Measurements from ENCODE around the gene DIPK2B. TPM values are rescaled to one million over a fixed set of nuclear protein-coding genes. Genes with fewer than 3 reads are reported as not detected.

Gene DIPK2B
- total and polyA plus RNA-seq, 10 of the 15 experiments (the other 5 are each of a cell fraction or from before 2014, with no cell fraction given), result not detected

DNA sequence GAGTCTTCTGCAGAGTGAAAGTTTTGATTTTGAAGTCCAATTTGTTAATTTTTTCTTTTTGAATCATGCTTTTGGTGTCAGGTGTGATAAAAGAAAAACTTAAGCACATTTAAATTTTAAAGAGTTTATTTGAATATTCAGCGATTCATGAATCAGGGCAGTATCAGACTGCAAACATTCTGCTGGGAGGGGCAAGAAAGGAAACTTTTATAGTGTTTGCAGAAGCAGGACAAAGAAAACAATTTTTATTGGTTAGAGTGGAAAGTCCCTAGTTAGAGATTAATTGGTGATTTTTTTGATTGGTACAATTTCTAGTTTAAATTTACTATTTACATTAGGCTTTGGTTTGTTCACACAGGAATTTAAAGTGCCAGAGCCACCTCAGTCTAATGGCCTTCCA lies 1.5 kb upstream of the DIPK2B start:
- Histone ChIP-seq H3K4me1 (ENCODE audit: control insufficient read depth, insufficient read depth, low read length) (no peaks in the 10 kb centered on the region), H3K9me3 (replicated peaks; ENCODE audit: control insufficient read depth, insufficient read depth, low read length) (no peaks in the 10 kb centered on the region), H3K27ac (ENCODE audit: control insufficient read depth, insufficient read depth) (no peak overlapping the region), H3K9ac (ENCODE audit: control insufficient read depth, insufficient read depth, low read length) (no peak overlapping the region), H2AFZ (ENCODE audit: control insufficient read depth, low read depth, low read length) (no peak overlapping the region), H3K27me3 (replicated peaks in 1 of 2; ENCODE audit: control insufficient read depth in 2 of 2, insufficient read depth in 2 of 2, low read length in 1 of 2) (no peaks in the 10 kb centered on the region; a peak in 1 of 4 replicates), H4K20me1 (ENCODE audit: control insufficient read depth, insufficient read depth) (no peaks in the 10 kb centered on the region), H3K4me3 (no peak overlapping the region), H3K79me2 (ENCODE audit: control insufficient read depth, insufficient read depth, low read length) (no peaks in the 10 kb centered on the region), H3K36me3 (ENCODE audit: control insufficient read depth in 2 of 2, insufficient read depth in 2 of 2, low read length in 1 of 2) (no peaks in the 10 kb centered on the region), H3K4me2 (ENCODE audit: control insufficient read depth, insufficient read depth) (no peak overlapping the region)
- POLR2A ChIA-PET, result no interaction called here
- in situ Hi-C loops (cut with MboI) (no loop called here), intact Hi-C loops (cut with micrococcal nuclease; ENCODE audit: unreplicated experiment) (no loop called here)
- RAD21 ChIA-PET (ENCODE audit: unreplicated experiment), result no interaction called here
- DNase-seq (ENCODE audit: low read depth, low spot score), result no peak
- no peak for TF ChIP-seq BHLHE40 (IDR thresholded peaks at IDR 0.05; ENCODE audit: borderline replicate concordance in 1 of 2, low read depth in 2 of 2, low read length in 1 of 2)
- TF ChIP-seq GABPA (IDR thresholded peaks at IDR 0.05; ENCODE audit: low read depth), result no peak
- no peak for TF ChIP-seq EP300 (IDR thresholded peaks at IDR 0.05; ENCODE audit: borderline replicate concordance in 1 of 2, control insufficient read depth in 1 of 2, low read depth in 2 of 2, low read length in 2 of 2)
- TF ChIP-seq, protein P1, sequence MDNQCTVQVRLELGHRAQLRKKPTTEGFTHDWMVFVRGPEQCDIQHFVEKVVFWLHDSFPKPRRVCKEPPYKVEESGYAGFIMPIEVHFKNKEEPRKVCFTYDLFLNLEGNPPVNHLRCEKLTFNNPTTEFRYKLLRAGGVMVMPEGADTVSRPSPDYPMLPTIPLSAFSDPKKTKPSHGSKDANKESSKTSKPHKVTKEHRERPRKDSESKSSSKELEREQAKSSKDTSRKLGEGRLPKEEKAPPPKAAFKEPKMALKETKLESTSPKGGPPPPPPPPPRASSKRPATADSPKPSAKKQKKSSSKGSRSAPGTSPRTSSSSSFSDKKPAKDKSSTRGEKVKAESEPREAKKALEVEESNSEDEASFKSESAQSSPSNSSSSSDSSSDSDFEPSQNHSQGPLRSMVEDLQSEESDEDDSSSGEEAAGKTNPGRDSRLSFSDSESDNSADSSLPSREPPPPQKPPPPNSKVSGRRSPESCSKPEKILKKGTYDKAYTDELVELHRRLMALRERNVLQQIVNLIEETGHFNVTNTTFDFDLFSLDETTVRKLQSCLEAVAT (IDR thresholded peaks at IDR 0.05), result no peak
- TF ChIP-seq NBN (IDR thresholded peaks at IDR 0.05), result no peak
- no peak for TF ChIP-seq NR2F1 (conservative IDR thresholded peaks at IDR 0.05)
- CTCF ChIA-PET, result interaction anchor here (3.2 kb wide), 1 partner anchor 15 kb away, joined by 11 read pairs; no protein-coding TSS in a partner anchor
- no TSS peak for BruUV-seq (replicated peaks)
- SMC1A ChIA-PET (ENCODE audit: uncharacterized antibody, unreplicated experiment), result interaction anchor here (0.6 kb wide), 1 partner anchor 800 kb away, joined by 3 read pairs; no protein-coding TSS in a partner anchor
- WGBS (ENCODE audit: insufficient coverage, insufficient replicate concordance, low lambda C conversion rate, missing lambda C conversion rate), result 0% methylated on average over 1 of the region's 1 CpG
- ATAC-seq, result no peak
- no peak for FAIRE-seq

DNA sequence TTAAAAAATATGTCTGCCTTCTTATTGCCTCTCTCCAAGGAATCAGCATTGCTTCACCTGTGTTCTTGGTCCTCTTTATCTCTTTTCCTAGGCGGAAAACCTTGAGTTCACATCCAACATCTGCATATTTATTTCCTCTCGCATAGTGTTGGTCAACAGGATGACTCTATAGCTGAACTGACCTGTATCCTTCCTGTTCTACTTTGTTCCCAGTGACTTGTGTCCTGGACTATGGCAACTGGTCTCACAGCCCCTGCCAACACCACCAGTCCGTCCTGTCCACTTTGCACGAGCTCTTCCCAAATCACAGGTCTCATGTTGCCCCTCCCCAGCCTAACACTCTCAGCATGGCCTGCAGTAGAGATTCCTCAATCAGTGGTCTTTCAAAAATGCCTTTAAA lies 2.0 kb downstream of the DIPK2B start:
- Histone ChIP-seq H3K4me3 (no peak overlapping the region), H2AFZ (ENCODE audit: control insufficient read depth, low read depth, low read length) (no peak overlapping the region), H4K20me1 (ENCODE audit: control insufficient read depth, insufficient read depth) (no peaks in the 10 kb centered on the region), H3K27ac (ENCODE audit: control insufficient read depth, insufficient read depth) (no peak overlapping the region), H3K4me1 (ENCODE audit: control insufficient read depth, insufficient read depth, low read length) (no peaks in the 10 kb centered on the region), H3K27me3 (replicated peaks in 1 of 2; ENCODE audit: control insufficient read depth in 2 of 2, insufficient read depth in 2 of 2, low read length in 1 of 2) (no peaks in the 10 kb centered on the region; a peak in 1 of 4 replicates), H3K9ac (ENCODE audit: control insufficient read depth, insufficient read depth, low read length) (no peak overlapping the region), H3K4me2 (ENCODE audit: control insufficient read depth, insufficient read depth) (no peak overlapping the region), H3K9me3 (replicated peaks; ENCODE audit: control insufficient read depth, insufficient read depth, low read length) (no peaks in the 10 kb centered on the region), H3K36me3 (ENCODE audit: control insufficient read depth in 2 of 2, insufficient read depth in 2 of 2, low read length in 1 of 2) (no peaks in the 10 kb centered on the region), H3K79me2 (ENCODE audit: control insufficient read depth, insufficient read depth, low read length) (no peaks in the 10 kb centered on the region)
- WGBS (ENCODE audit: insufficient coverage, insufficient replicate concordance, low lambda C conversion rate, missing lambda C conversion rate), result 6% methylated on average over 4 of the region's 4 CpGs
- DNase-seq (ENCODE audit: low read depth, low spot score), result no peak
- ChIA-PET POLR2A (no interaction called here), CTCF (no interaction called here), RAD21 (ENCODE audit: unreplicated experiment) (no interaction called here), SMC1A (ENCODE audit: uncharacterized antibody, unreplicated experiment) (no interaction called here)
- no TSS peak for BruUV-seq (replicated peaks)
- no peak for ATAC-seq
- in situ Hi-C loops (cut with MboI) (no loop called here), intact Hi-C loops (cut with micrococcal nuclease; ENCODE audit: unreplicated experiment) (no loop called here)
- FAIRE-seq, result no peak
- TF ChIP-seq EP300 (IDR thresholded peaks at IDR 0.05; ENCODE audit: borderline replicate concordance in 1 of 2, control insufficient read depth in 1 of 2, low read depth in 2 of 2, low read length in 2 of 2) (no peak), NFXL1 (IDR thresholded peaks at IDR 0.05; ENCODE audit: borderline replicate concordance) (no peak), TARDBP (IDR thresholded peaks at IDR 0.05; ENCODE audit: borderline replicate concordance) (no peak), JUND (IDR thresholded peaks at IDR 0.05; ENCODE audit: low read depth, low read length) (no peak), POLR2AphosphoS2 (IDR thresholded peaks at IDR 0.05; ENCODE audit: low read depth, low read length) (no peak), TBL1XR1 (IDR thresholded peaks at IDR 0.05; ENCODE audit: low read depth, low read length) (no peak), RCOR1 (conservative IDR thresholded peaks at IDR 0.05; ENCODE audit: low read depth, low read length) (no peak), ZNF217 (IDR thresholded peaks at IDR 0.05) (no peak)
- TF ChIP-seq, protein P2, sequence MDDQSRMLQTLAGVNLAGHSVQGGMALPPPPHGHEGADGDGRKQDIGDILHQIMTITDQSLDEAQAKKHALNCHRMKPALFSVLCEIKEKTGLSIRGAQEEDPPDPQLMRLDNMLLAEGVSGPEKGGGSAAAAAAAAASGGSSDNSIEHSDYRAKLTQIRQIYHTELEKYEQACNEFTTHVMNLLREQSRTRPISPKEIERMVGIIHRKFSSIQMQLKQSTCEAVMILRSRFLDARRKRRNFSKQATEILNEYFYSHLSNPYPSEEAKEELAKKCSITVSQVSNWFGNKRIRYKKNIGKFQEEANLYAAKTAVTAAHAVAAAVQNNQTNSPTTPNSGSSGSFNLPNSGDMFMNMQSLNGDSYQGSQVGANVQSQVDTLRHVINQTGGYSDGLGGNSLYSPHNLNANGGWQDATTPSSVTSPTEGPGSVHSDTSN (IDR thresholded peaks at IDR 0.05; ENCODE audit: insufficient replicate concordance, low read depth, low read length), result no peak

Measured in GM12878 (cell line).